Dermis blood vessel endothelial cell (primary cell): ENCODE data around the gene UST. TPM values are rescaled to one million over a fixed set of nuclear protein-coding genes. Genes with fewer than 3 reads are reported as not detected.
"Not testable (repeated sequence)": the region's sequence is repeated elsewhere in the genome, so short reads cannot be mapped to it uniquely, and the experiment has no call there.

Source experiments
- DNase-seq: peaks from one replicate; pipeline ENCODE4 v3.0.0; 2010
- total RNA-seq: library from RNA; depleted of rRNA; stranded (reverse); fragments of >200 nt; gene quantifications from 2 replicates; pipeline ENCODE4 v1.2.3, GENCODE V29; 2014

UST gene
- total RNA-seq, 1 donor from 2014 or later: 0.34 TPM

GRCh38 chr6:148954461-148954860 lies 207.6 kb downstream of the UST start:
- DNase-seq: no peak

- DNase-seq: no peak
Observed at GRCh38 chr6:148954934-148955333, 208.1 kb downstream of the UST start.

GRCh38 chr6:148955441-148955840 lies 208.6 kb downstream of the UST start:
- no peak for DNase-seq

GRCh38 chr6:148956163-148956562 lies 209.3 kb downstream of the UST start:
- DNase-seq: not testable (repeated sequence)

GRCh38 chr6:148957752-148958151 lies 210.9 kb downstream of the UST start:
- DNase-seq: no peak

- no peak for DNase-seq
Observed at GRCh38 chr6:148959008-148959407, 212.2 kb downstream of the UST start.

GRCh38 chr6:148959501-148959900 lies 212.7 kb downstream of the UST start:
- DNase-seq: no peak

- DNase-seq: no peak
Observed at GRCh38 chr6:148962854-148963515, 216.2 kb downstream of the UST start.

GRCh38 chr6:148963738-148964137 lies 216.9 kb downstream of the UST start:
- no peak for DNase-seq

- no peak for DNase-seq
Observed at GRCh38 chr6:148964467-148964866, 217.6 kb downstream of the UST start.

- DNase-seq: no peak
Observed at GRCh38 chr6:148965287-148965686, 218.5 kb downstream of the UST start.

GRCh38 chr6:148967011-148967520 lies 220.2 kb downstream of the UST start:
- no peak for DNase-seq

- no peak for DNase-seq
Observed at GRCh38 chr6:148967541-148967956, 220.7 kb downstream of the UST start.

GRCh38 chr6:148968771-148969602 lies 222.2 kb downstream of the UST start:
- DNase-seq: no peak

- DNase-seq: no peak
Observed at GRCh38 chr6:148969603-148970061, 222.8 kb downstream of the UST start.

GRCh38 chr6:148971031-148971927 lies 224.4 kb downstream of the UST start:
- DNase-seq: no peak

GRCh38 chr6:148972481-148972880 lies 225.7 kb downstream of the UST start:
- peak; percentile 71 for DNase-seq

- peak; percentile 35 for DNase-seq
Observed at GRCh38 chr6:148973538-148974208, 226.8 kb downstream of the UST start.

GRCh38 chr6:148974351-148974750 lies 227.5 kb downstream of the UST start:
- no peak for DNase-seq

GRCh38 chr6:148978298-148978697 lies 231.5 kb downstream of the UST start:
- DNase-seq: not testable (repeated sequence)

GRCh38 chr6:148979014-148979901 lies 232.4 kb downstream of the UST start:
- no peak for DNase-seq
